ENCODE data around the gene ADISSP. TPM values are rescaled to one million over a fixed set of nuclear protein-coding genes. Genes with fewer than 3 reads are reported as not detected.

Gene ADISSP
- total and polyA plus RNA-seq, 2 experiments from 2014 or later = 86.6 to 126 TPM

DNA sequence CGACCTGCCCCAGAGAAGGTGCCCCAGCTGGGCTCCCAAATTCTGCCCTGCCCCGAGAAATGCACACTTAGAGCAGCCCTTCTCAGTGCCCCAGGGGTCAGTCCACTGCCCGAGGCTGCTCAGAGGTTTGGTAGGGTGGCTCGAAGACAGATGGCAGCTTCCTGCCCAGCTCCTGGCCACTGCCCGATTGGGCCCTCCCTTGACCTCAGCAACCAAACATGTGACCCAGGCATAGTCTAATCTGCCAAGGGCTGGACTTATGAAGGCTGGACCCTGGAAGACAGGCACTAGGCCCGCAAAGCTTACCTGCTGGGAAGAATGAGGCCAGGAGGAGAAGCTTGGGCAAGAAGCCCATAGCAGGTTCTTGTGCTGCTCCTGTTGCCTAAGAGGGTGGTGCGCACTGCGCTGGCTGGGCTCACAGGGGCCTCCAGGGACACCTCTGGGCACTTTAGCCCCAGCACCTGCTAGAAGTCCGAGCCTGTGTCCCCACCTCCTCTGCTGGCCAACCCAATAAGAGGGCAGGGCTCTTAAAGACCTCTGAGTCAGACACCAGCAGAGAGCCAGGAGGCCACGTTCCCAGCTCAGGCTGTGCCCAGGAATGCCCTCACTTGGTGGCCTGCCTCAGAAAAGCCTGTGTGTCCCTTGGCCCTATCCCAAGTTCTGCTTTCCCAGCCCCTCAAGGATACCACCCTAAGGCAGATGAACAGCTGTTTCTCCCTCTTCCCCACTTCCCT lies 60.6 kb downstream of the ADISSP start:
- no peaks in the 10 kb centered on the region for H3K79me2 ChIP-seq (replicated peaks; ENCODE audit: insufficient read depth)
- no peaks in the 10 kb centered on the region for H3F3A ChIP-seq (replicated peaks; ENCODE audit: low read depth)
- H3K36me3 Mint-ChIP-seq (ENCODE audit: low read depth) = no peaks in the 10 kb centered on the region
- H3K27ac ChIP-seq (ENCODE audit: low read depth) = no peak overlapping the region
- H3K27me3 Mint-ChIP-seq (ENCODE audit: insufficient read depth, low read depth, poor library complexity) = peaks cover 5% of the 10 kb centered on the region
- H3K4me2 ChIP-seq = no peak overlapping the region
- H3K9me3 Mint-ChIP-seq = no peaks in the 10 kb centered on the region
- H4K20me1 ChIP-seq (replicated peaks; ENCODE audit: insufficient read depth) = no peaks in the 10 kb centered on the region
- H2AFZ ChIP-seq = no peak overlapping the region
- no peaks in the 10 kb centered on the region for H3K4me1 ChIP-seq (ENCODE audit: insufficient read depth)
- no peaks in the 10 kb centered on the region for H3K27me3 ChIP-seq (ENCODE audit: insufficient read depth)
- no peaks in the 10 kb centered on the region for H3K36me3 ChIP-seq (ENCODE audit: insufficient read depth)
- DNase-seq (ENCODE audit: low spot score) (no peak), ATAC-seq (no peak)
- H3K4me3 ChIP-seq = no peak overlapping the region
- no peaks in the 10 kb centered on the region for H3K4me1 Mint-ChIP-seq
- no peak overlapping the region for H3K27ac Mint-ChIP-seq
- no peak overlapping the region for H3K4me3 Mint-ChIP-seq
- no peaks in the 10 kb centered on the region for H3K9me2 ChIP-seq (ENCODE audit: insufficient read depth)
- TF ChIP-seq, protein P1, sequence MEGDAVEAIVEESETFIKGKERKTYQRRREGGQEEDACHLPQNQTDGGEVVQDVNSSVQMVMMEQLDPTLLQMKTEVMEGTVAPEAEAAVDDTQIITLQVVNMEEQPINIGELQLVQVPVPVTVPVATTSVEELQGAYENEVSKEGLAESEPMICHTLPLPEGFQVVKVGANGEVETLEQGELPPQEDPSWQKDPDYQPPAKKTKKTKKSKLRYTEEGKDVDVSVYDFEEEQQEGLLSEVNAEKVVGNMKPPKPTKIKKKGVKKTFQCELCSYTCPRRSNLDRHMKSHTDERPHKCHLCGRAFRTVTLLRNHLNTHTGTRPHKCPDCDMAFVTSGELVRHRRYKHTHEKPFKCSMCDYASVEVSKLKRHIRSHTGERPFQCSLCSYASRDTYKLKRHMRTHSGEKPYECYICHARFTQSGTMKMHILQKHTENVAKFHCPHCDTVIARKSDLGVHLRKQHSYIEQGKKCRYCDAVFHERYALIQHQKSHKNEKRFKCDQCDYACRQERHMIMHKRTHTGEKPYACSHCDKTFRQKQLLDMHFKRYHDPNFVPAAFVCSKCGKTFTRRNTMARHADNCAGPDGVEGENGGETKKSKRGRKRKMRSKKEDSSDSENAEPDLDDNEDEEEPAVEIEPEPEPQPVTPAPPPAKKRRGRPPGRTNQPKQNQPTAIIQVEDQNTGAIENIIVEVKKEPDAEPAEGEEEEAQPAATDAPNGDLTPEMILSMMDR (conservative IDR thresholded peaks at IDR 0.05; ENCODE audit: low read depth in 2 of 2) = no peak
- TF ChIP-seq ZNF331 (CRISPR knock-in tag; IDR thresholded peaks at IDR 0.05; ENCODE audit: low read depth) = no peak

DNA sequence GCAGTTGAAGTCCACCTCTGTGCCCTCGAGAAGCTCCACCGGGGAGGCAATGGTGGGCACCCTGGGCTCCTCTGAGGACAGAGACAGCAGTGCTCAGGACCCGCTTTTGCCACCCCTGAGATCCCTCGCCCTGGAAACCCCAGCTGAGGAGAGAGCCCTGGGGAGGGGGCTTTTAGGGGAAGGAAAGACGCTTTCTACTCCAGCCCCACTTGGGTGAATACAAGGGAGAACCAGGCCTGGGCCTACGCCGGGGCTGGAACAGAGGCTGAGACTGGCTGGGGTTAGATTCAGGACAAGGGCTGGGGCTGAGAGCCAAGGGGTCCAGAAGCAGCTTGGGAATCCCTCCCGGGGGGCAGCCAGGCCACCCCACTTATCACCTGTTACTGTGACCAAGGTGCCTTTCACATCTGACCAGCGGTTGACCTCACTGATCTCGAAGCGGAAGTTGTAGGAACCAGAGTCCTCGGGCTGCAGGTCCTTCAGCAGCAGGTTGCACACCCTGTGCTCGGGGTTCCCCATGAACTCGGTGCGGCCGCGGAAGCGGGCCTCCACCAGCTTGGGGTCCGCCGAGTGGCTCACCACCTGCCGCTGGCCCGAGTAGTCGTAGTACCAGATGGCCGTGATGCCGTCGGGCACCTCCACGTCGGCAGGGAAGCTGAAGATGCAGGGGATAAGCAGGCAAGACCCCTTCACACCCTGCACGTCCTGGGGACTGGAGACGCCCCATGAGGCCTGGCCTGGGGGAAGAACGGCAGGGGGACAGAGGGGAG lies 61.4 kb downstream of the ADISSP start:
- Mint-ChIP-seq H3K4me3 (no peak overlapping the region), H3K9me3 (no peaks in the 10 kb centered on the region), H3K27me3 (ENCODE audit: insufficient read depth, low read depth, poor library complexity) (peaks cover 5% of the 10 kb centered on the region), H3K27ac (no peak overlapping the region), H3K36me3 (ENCODE audit: low read depth) (no peaks in the 10 kb centered on the region), H3K4me1 (no peaks in the 10 kb centered on the region)
- no peak for ATAC-seq
- no peaks in the 10 kb centered on the region for H3K36me3 ChIP-seq (ENCODE audit: insufficient read depth)
- H4K20me1 ChIP-seq (replicated peaks; ENCODE audit: insufficient read depth) = no peaks in the 10 kb centered on the region
- H3K4me2 ChIP-seq = no peak overlapping the region
- no peaks in the 10 kb centered on the region for H3K4me1 ChIP-seq (ENCODE audit: insufficient read depth)
- H2AFZ ChIP-seq = no peak overlapping the region
- no peak for DNase-seq (ENCODE audit: low spot score)
- H3K9me2 ChIP-seq (ENCODE audit: insufficient read depth) = no peaks in the 10 kb centered on the region
- no peaks in the 10 kb centered on the region for H3K27me3 ChIP-seq (ENCODE audit: insufficient read depth)
- H3F3A ChIP-seq (replicated peaks; ENCODE audit: low read depth) = no peaks in the 10 kb centered on the region
- no peak overlapping the region for H3K27ac ChIP-seq (ENCODE audit: low read depth)
- H3K4me3 ChIP-seq = no peak overlapping the region
- H3K79me2 ChIP-seq (replicated peaks; ENCODE audit: insufficient read depth) = no peaks in the 10 kb centered on the region
- TF ChIP-seq NANOG (IDR thresholded peaks at IDR 0.05; ENCODE audit: borderline replicate concordance) = no peak
- TF ChIP-seq ZNF331 (CRISPR knock-in tag; IDR thresholded peaks at IDR 0.05; ENCODE audit: low read depth) = no peak
- no peak for TF ChIP-seq POLR2AphosphoS5 (IDR thresholded peaks at IDR 0.05; ENCODE audit: low read depth)
- TF ChIP-seq EZH2phosphoT487 (IDR thresholded peaks at IDR 0.05; ENCODE audit: unreplicated experiment) = no peak
- TF ChIP-seq, protein P1 (conservative IDR thresholded peaks at IDR 0.05; ENCODE audit: low read depth in 2 of 2) = no peak
- TF ChIP-seq STAT1 (IDR thresholded peaks at IDR 0.05; ENCODE audit: unreplicated experiment) = no peak
- no peak for TF ChIP-seq ZNF114 (CRISPR knock-in tag; IDR thresholded peaks at IDR 0.05)
- TF ChIP-seq REST (IDR thresholded peaks at IDR 0.05; ENCODE audit: unreplicated experiment) = no peak
- no peak for TF ChIP-seq JUNB (IDR thresholded peaks at IDR 0.05; ENCODE audit: unreplicated experiment)
- no peak for TF ChIP-seq CREB1 (CRISPR knock-in tag; IDR thresholded peaks at IDR 0.05; ENCODE audit: low read depth)
- TF ChIP-seq, protein P2, sequence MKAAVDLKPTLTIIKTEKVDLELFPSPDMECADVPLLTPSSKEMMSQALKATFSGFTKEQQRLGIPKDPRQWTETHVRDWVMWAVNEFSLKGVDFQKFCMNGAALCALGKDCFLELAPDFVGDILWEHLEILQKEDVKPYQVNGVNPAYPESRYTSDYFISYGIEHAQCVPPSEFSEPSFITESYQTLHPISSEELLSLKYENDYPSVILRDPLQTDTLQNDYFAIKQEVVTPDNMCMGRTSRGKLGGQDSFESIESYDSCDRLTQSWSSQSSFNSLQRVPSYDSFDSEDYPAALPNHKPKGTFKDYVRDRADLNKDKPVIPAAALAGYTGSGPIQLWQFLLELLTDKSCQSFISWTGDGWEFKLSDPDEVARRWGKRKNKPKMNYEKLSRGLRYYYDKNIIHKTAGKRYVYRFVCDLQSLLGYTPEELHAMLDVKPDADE (IDR thresholded peaks at IDR 0.05) = no peak

All from GM23338 (cell line).